Upper lobe of left lung (tissue), 6 donors: ENCODE data around the gene SYT9. TPM values are rescaled to one million over a fixed set of nuclear protein-coding genes. Genes with fewer than 3 reads are reported as not detected.
A peak's percentile ranks its signal among the peaks of the same experiment; 100 is the strongest.

Experiments used
- ATAC-seq, 2 donors: fragments of 200-7000 bp; cut with Tn5 transposase; one replicate each; pipeline ENCODE4 v1.9.1; 2022; ENCODE audit warnings: mild to moderate bottlenecking in 2 of 2, moderate library complexity in 2 of 2; ENCODE audit not compliant: low FRiP score in 2 of 2
- DNase-seq, 2 donors: peaks; one replicate each; pipeline ENCODE4 v3.0.0-alpha.2; 2019 to 2020
- H3K27ac ChIP-seq, 4 donors: fragments of 200-600 bp; sonication (generic); one replicate each; pipeline ENCODE4 v1.5.1; 2016 to 2019
- H3K27me3 ChIP-seq, 4 donors: fragments of 200-600 bp; sonication (generic); one replicate each; pipeline ENCODE4 v1.5.1; 2017 to 2019
- H3K36me3 ChIP-seq, 4 donors: fragments of 200-600 bp; sonication (generic); one replicate each; pipeline ENCODE4 v1.5.1; 2016 to 2019
- H3K4me1 ChIP-seq, 4 donors: fragments of 200-600 bp; sonication (generic); one replicate each; pipeline ENCODE4 v1.5.1; 2018 to 2019
- H3K4me3 ChIP-seq, 4 donors: fragments of 200-600 bp; sonication (generic); one replicate each; pipeline ENCODE4 v1.5.1; 2017 to 2019; ENCODE audit warnings: mild to moderate bottlenecking in 2 of 4, moderate library complexity in 1 of 4
- H3K9me3 ChIP-seq, 4 donors: fragments of 200-600 bp; sonication (generic); one replicate each; pipeline ENCODE4 v1.5.1; 2018 to 2019
- EP300 ChIP-seq, 4 donors: sonication (generic); formaldehyde crosslinking; IDR thresholded peaks; one replicate each; pipeline ENCODE4 v1.5.1; 2017; ENCODE audit warnings: antibody characterized with exemption in 4 of 4, control low read depth in 2 of 4
- POLR2A ChIP-seq, 4 donors: fragments of 450-650 bp; IDR thresholded peaks; one replicate each; pipeline ENCODE4 v1.5.1; 2016 to 2017; ENCODE audit warnings: antibody characterized with exemption in 4 of 4, mild to moderate bottlenecking in 2 of 4
- POLR2AphosphoS5 ChIP-seq, 2 donors: sonication (generic); formaldehyde crosslinking; IDR thresholded peaks; one replicate each; pipeline ENCODE4 v1.5.1; 2017; ENCODE audit warnings: antibody characterized with exemption in 2 of 2
- WGBS, 2 donors: methylation state at CpG; one replicate each; pipeline ENCODE4 v1.1.5; 2017 to 2018; 5-methylcytosine and 5-hydroxymethylcytosine counted together
- total RNA-seq, 6 donors: library from RNA; depleted of rRNA in 4 of 6; stranded (reverse); fragments of >200 nt in 4 of 6; gene quantifications; one replicate each; pipeline versions ENCODE4 v1.1.0 to v1.2.1, GENCODE V29; 2016 to 2021
- TF ChIP-seq, protein P1 (sequence below), 6 experiments: fragments of 450-650 bp in 4 of 6; fragments of 200-600 bp in 2 of 6; sonication (generic) in 2 of 6; IDR thresholded peaks; one replicate each; pipeline ENCODE4 v1.5.1; 2016 to 2019; ENCODE audit warnings: antibody characterized with exemption in 6 of 6
- donor health status: DM: no; HTN: no; CAD: no; lungs with moderate emphysema.
- donor health status: DM: no; HTN: yes; CAD: no; lungs with severe emphysema.

SYT9 gene
- total RNA-seq, 6 donors from 2014 or later: 0.27 to 0.30 TPM; not detected in 4

GRCh38 chr11:7383406-7383805 lies 131.7 kb downstream of the SYT9 start:
- TF ChIP-seq POLR2A (IDR thresholded peaks at IDR 0.05) (no peak), EP300 (IDR thresholded peaks at IDR 0.05) (no peak), POLR2AphosphoS5 (IDR thresholded peaks at IDR 0.05) (no peak)
- TF ChIP-seq, protein P1, sequence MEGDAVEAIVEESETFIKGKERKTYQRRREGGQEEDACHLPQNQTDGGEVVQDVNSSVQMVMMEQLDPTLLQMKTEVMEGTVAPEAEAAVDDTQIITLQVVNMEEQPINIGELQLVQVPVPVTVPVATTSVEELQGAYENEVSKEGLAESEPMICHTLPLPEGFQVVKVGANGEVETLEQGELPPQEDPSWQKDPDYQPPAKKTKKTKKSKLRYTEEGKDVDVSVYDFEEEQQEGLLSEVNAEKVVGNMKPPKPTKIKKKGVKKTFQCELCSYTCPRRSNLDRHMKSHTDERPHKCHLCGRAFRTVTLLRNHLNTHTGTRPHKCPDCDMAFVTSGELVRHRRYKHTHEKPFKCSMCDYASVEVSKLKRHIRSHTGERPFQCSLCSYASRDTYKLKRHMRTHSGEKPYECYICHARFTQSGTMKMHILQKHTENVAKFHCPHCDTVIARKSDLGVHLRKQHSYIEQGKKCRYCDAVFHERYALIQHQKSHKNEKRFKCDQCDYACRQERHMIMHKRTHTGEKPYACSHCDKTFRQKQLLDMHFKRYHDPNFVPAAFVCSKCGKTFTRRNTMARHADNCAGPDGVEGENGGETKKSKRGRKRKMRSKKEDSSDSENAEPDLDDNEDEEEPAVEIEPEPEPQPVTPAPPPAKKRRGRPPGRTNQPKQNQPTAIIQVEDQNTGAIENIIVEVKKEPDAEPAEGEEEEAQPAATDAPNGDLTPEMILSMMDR (IDR thresholded peaks at IDR 0.05): no peak
- no peaks in the 10 kb centered on the region for H3K9me3 ChIP-seq
- ATAC-seq: no peak

GRCh38 chr11:7384691-7385090 lies 133.0 kb downstream of the SYT9 start:
- no peak overlapping the region for H3K27ac ChIP-seq
- no peaks in the 10 kb centered on the region for H3K27me3 ChIP-seq
- no peaks in the 10 kb centered on the region for H3K4me1 ChIP-seq
- no peaks in the 10 kb centered on the region for H3K9me3 ChIP-seq
- no peaks in the 10 kb centered on the region for H3K36me3 ChIP-seq
- DNase-seq (no peak), ATAC-seq (no peak)
- TF ChIP-seq, protein P1 (IDR thresholded peaks at IDR 0.05): no peak
- H3K4me3 ChIP-seq: no peak overlapping the region

More at GRCh38 chr11:7383406-7383805, 131.7 kb downstream of the SYT9 start:
- Histone ChIP-seq H3K36me3 (no peaks in the 10 kb centered on the region), H3K4me1 (no peaks in the 10 kb centered on the region), H3K27me3 (no peaks in the 10 kb centered on the region), H3K4me3 (no peak overlapping the region), H3K27ac (no peak overlapping the region)
- WGBS, 2 donors: 67 to 71% methylated on average over 4 of the region's 4 CpGs
- DNase-seq: no peak

DNA sequence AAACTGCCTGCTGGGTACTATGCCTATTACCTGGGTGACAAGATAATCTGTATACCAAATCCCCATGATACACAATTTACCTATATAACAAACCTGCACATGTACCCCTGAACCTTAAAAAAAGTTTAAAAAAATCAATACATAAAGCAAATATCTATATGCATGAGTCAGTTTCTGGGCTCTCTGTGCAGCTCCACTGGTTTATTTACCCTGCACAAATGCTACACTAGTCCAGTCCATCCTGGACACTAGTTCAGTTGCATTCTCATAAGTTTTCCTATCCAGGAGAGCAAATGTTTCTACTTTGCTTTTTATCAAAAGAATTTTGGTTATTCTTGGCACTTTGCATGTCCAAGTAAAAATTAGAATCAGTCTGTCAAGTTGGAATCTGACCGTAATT lies 133.8 kb downstream of the SYT9 start:
- Histone ChIP-seq H3K4me3 (no peak overlapping the region), H3K27me3 (no peaks in the 10 kb centered on the region), H3K9me3 (no peaks in the 10 kb centered on the region), H3K27ac (no peak overlapping the region), H3K4me1 (no peaks in the 10 kb centered on the region), H3K36me3 (no peaks in the 10 kb centered on the region)
- DNase-seq (no peak), ATAC-seq (no peak)
- 81 to 88% methylated on average over 1 of the region's 1 CpG for WGBS, 2 donors
- TF ChIP-seq POLR2AphosphoS5 (IDR thresholded peaks at IDR 0.05) (no peak), EP300 (IDR thresholded peaks at IDR 0.05) (no peak), POLR2A (IDR thresholded peaks at IDR 0.05) (no peak)
- TF ChIP-seq, protein P1 (IDR thresholded peaks at IDR 0.05): no peak

- ATAC-seq: no peak
- no peaks in the 10 kb centered on the region for H3K9me3 ChIP-seq
- no peaks in the 10 kb centered on the region for H3K27me3 ChIP-seq
- 58 to 62% methylated on average over 7 to 8 of the region's 8 CpGs for WGBS, 2 donors
- DNase-seq: no peak
- TF ChIP-seq EP300 (IDR thresholded peaks at IDR 0.05): no peak
- no peak for TF ChIP-seq POLR2A (IDR thresholded peaks at IDR 0.05)
- no peaks in the 10 kb centered on the region for H3K36me3 ChIP-seq
- no peak overlapping the region for H3K4me3 ChIP-seq
- H3K4me1 ChIP-seq: no peaks in the 10 kb centered on the region
- H3K27ac ChIP-seq: no peak overlapping the region
Measured at GRCh38 chr11:7413961-7414915, 162.5 kb downstream of the SYT9 start.

DNA sequence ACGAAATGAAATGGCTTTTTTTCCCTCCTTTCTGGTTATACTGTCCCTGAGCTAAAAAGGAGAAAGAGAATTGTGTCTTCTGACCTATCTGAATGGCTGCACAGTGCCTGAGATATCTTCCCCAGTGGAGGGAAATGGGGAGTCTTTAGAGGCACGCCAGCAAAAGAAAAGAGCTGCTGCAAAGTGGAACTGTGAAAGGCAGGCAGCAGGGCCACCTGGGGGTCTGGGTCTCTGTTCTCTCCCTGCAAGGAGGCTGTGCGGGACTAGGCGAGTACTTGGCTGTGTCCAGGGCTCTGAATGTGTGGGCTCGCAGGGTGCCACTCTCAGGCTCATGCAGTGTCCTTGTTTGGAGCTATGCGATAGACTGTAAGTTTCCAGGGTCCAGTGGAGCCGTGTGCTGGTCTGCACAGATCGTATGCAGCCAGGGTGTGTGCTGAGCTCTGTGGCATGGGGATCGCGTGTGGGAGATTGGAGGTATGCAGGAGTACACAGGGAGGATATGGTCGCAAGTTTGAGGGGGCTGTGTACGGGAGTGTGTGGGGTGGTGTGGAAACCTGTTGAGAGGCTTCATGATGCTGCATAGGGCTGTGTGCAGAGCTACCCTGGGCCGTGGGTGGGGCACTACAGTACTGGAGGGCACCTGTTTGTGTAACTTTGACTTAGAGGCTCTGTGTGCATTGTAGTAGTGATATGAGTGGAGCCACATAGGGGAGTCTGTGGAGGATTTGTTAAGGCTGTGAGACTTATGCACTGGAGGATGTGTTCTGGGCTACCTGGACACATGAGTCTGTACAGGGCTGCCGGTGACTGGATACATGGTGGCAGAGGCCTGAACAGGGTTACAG lies 163.5 kb downstream of the SYT9 start:
- no peak for TF ChIP-seq POLR2A (IDR thresholded peaks at IDR 0.05)
- no peak for TF ChIP-seq EP300 (IDR thresholded peaks at IDR 0.05)
- no peak for TF ChIP-seq POLR2AphosphoS5 (IDR thresholded peaks at IDR 0.05)
- TF ChIP-seq, protein P1 (IDR thresholded peaks at IDR 0.05): no peak
- no peak overlapping the region for H3K4me3 ChIP-seq
- ATAC-seq (peak in 1 of 2 donors; percentile 24), DNase-seq (no peak)
- 79 to 85% methylated on average over 12 to 14 of the region's 14 CpGs for WGBS, 2 donors
- no peaks in the 10 kb centered on the region for H3K36me3 ChIP-seq
- no peaks in the 10 kb centered on the region for H3K9me3 ChIP-seq
- H3K27ac ChIP-seq: no peak overlapping the region
- no peaks in the 10 kb centered on the region for H3K27me3 ChIP-seq
- H3K4me1 ChIP-seq: no peaks in the 10 kb centered on the region
